ENCODE measurements around the gene XPA.

- TF ChIP-seq EGR1 (IDR thresholded peaks at IDR 0.05) (no peak), NFIC (IDR thresholded peaks at IDR 0.05) (no peak), ZBTB7A (IDR thresholded peaks at IDR 0.05; ENCODE audit: low read depth) (no peak), REST (IDR thresholded peaks at IDR 0.05; ENCODE audit: low read depth) (no peak), TAF1 (IDR thresholded peaks at IDR 0.05; ENCODE audit: low read depth) (no peak), CREB1 (IDR thresholded peaks at IDR 0.05; ENCODE audit: low read depth) (no peak)
- TF ChIP-seq, protein P1, sequence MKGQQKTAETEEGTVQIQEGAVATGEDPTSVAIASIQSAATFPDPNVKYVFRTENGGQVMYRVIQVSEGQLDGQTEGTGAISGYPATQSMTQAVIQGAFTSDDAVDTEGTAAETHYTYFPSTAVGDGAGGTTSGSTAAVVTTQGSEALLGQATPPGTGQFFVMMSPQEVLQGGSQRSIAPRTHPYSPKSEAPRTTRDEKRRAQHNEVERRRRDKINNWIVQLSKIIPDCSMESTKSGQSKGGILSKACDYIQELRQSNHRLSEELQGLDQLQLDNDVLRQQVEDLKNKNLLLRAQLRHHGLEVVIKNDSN (IDR thresholded peaks at IDR 0.05), result no peak
These were observed 49.1 kb downstream of the XPA start for GRCh38 chr9:97647996-97648395.
